ENCODE data around the gene MALSU1. TPM values are rescaled to one million over a fixed set of nuclear protein-coding genes. Genes with fewer than 3 reads are reported as not detected.

The MALSU1 gene
- total RNA-seq (43.7 and 61.8 TPM in 2 replicates), polyA plus RNA-seq (77.2 and 92.6 TPM in 2 replicates)

DNA sequence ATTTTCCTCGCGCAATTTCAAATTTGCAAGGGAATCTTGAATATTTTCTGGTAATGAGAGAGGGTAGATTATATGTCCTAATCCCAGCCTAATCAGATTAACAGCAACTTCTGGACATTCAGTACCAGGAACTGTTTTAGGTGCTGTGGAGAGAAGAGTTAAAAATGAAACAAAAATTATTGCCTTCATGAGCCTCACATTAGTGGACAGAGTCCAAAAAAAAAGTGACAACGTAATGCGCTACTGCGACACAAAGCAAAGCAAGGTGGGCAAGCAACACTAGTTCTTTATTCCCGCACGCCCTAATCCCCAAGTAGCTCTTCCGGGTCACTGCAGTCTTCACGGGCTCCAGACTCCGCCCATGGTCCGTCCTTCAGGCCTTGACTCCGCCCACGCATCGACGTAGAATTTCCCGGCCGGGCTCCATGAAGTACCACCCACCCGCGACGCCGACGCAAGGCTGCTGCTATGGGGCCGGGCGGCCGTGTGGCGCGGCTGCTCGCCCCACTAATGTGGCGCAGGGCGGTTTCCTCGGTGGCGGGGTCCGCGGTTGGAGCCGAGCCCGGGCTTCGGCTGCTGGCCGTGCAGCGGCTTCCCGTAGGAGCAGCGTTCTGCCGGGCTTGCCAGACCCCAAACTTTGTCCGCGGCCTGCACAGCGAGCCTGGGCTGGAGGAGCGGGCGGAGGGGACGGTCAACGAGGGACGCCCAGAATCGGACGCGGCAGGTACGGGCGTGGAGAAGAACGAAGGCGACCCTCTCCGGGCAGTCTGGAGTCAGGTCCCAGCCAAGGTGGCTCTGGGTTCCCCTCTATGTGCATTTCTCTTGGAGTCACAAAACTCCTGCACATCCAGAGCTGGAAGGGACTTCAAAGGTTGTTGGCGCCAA lies at the start of gene MALSU1:
MALSU1 (plus strand) TSS at position 455 of the 885 bp plus-strand sequence; CDS start at position 469, 14 bp downstream.
- peak within 1 kb of the TSS; percentile 87 for H3K27ac ChIP-seq
- H3K4me1 ChIP-seq (ENCODE audit: insufficient read depth), result peaks cover 17% of the 10 kb centered on the region
- no peaks in the 10 kb centered on the region for H3K9me2 ChIP-seq (replicated peaks; ENCODE audit: insufficient read depth)
- peak within 1 kb of the TSS; percentile 83 for H3K4me3 ChIP-seq
- H4K20me1 ChIP-seq (ENCODE audit: insufficient read depth, poor library complexity, severe bottlenecking), result no peaks in the 10 kb centered on the region
- H3K4me2 ChIP-seq, result peak within 1 kb of the TSS; percentile 85
- TF ChIP-seq EZH2phosphoT487 (IDR thresholded peaks at IDR 0.05; ENCODE audit: low read depth, severe bottlenecking, unreplicated experiment) (no peak), EZH2 (IDR thresholded peaks at IDR 0.05; ENCODE audit: borderline replicate concordance) (no peak)
- TF ChIP-seq, protein P1, sequence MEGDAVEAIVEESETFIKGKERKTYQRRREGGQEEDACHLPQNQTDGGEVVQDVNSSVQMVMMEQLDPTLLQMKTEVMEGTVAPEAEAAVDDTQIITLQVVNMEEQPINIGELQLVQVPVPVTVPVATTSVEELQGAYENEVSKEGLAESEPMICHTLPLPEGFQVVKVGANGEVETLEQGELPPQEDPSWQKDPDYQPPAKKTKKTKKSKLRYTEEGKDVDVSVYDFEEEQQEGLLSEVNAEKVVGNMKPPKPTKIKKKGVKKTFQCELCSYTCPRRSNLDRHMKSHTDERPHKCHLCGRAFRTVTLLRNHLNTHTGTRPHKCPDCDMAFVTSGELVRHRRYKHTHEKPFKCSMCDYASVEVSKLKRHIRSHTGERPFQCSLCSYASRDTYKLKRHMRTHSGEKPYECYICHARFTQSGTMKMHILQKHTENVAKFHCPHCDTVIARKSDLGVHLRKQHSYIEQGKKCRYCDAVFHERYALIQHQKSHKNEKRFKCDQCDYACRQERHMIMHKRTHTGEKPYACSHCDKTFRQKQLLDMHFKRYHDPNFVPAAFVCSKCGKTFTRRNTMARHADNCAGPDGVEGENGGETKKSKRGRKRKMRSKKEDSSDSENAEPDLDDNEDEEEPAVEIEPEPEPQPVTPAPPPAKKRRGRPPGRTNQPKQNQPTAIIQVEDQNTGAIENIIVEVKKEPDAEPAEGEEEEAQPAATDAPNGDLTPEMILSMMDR (IDR thresholded peaks at IDR 0.05; ENCODE audit: poor library complexity), result no peak
- no peaks in the 10 kb centered on the region for H3K27me3 ChIP-seq
- 4% methylated on average over 59 of the region's 59 CpGs for WGBS (ENCODE audit: low lambda C conversion rate, missing lambda C conversion rate)
- peaks cover 47% of the 10 kb centered on the region for H3K79me2 ChIP-seq
- H2AFZ ChIP-seq, result peak within 1 kb of the TSS; percentile 90
- no peaks in the 10 kb centered on the region for H3K36me3 ChIP-seq (replicated peaks; ENCODE audit: insufficient read depth, low read depth)
- H3K9me3 ChIP-seq (ENCODE audit: low read depth), result no peaks in the 10 kb centered on the region
- DNase-seq (ENCODE audit: low spot score), result peak; percentile 100

DNA sequence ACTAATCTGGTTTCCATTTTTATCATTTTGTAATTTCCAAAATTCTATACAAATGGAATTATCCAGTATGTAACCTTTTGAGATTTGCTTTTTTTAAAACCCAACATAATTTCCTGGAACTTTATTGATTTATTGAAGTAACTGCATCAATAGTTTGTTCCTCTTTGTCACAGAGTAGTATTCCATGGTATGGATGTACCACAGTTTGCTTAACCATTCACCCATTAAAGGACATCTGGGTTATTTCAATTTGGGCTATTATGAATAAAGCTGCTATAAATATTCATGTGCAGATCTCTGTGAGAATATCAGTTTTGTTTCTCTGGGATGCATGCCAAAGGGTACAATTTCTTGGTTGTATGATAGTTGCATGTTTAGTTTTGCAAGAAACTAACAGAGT lies 49.7 kb upstream of the MALSU1 start:
- no peak overlapping the region for H3K27ac ChIP-seq
- peaks cover 28% of the 10 kb centered on the region for H3K27me3 ChIP-seq
- no peak for DNase-seq (ENCODE audit: low spot score)
- no peaks in the 10 kb centered on the region for H3K36me3 ChIP-seq (replicated peaks; ENCODE audit: insufficient read depth, low read depth)
- no peaks in the 10 kb centered on the region for H4K20me1 ChIP-seq (ENCODE audit: insufficient read depth, poor library complexity, severe bottlenecking)
- no peaks in the 10 kb centered on the region for H3K9me2 ChIP-seq (replicated peaks; ENCODE audit: insufficient read depth)
- TF ChIP-seq EZH2 (IDR thresholded peaks at IDR 0.05; ENCODE audit: borderline replicate concordance) (no peak), EZH2phosphoT487 (IDR thresholded peaks at IDR 0.05; ENCODE audit: low read depth, severe bottlenecking, unreplicated experiment) (no peak)
- TF ChIP-seq, protein P1 (IDR thresholded peaks at IDR 0.05; ENCODE audit: poor library complexity), result no peak
- no peaks in the 10 kb centered on the region for H3K79me2 ChIP-seq
- no peaks in the 10 kb centered on the region for H3K9me3 ChIP-seq (ENCODE audit: low read depth)
- H2AFZ ChIP-seq, result no peak overlapping the region
- H3K4me3 ChIP-seq, result no peak overlapping the region
- peaks cover 4% of the 10 kb centered on the region for H3K4me1 ChIP-seq (ENCODE audit: insufficient read depth)
- H3K4me2 ChIP-seq, result no peak overlapping the region

DNA sequence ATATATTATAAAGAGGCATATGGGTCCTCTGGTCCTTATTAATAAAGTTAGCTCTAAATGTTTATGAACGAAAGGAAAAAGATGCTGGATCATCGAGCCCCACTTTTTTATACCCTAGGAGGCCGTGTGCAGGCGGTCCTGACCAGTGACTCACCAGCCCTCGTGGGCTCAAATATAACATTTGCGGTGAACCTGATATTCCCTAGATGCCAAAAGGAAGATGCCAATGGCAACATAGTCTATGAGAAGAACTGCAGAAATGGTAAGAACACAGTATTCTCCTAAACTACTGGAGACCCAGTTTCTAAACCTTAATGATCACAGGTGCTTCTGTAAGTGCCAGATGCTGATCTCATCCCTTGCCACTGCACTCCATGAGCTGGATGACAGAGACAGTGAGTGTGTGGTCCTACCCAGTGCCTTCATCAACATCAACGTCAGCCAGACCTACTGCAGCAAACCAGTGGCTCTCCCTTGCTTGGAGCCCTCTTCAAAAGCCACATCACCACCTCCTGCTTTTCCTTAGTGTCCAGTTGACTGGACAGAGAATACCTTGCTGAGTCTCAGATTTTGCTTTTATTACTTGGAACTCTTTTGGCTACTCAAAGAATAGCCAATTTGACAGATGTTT lies 45.0 kb upstream of the MALSU1 start:
- no peak overlapping the region for H3K4me2 ChIP-seq
- no peaks in the 10 kb centered on the region for H3K79me2 ChIP-seq
- 87% methylated on average over 7 of the region's 7 CpGs for WGBS (ENCODE audit: low lambda C conversion rate, missing lambda C conversion rate)
- H3K36me3 ChIP-seq (replicated peaks; ENCODE audit: insufficient read depth, low read depth), result no peaks in the 10 kb centered on the region
- no peaks in the 10 kb centered on the region for H3K4me1 ChIP-seq (ENCODE audit: insufficient read depth)
- H3K27ac ChIP-seq, result no peak overlapping the region
- no peak overlapping the region for H3K4me3 ChIP-seq
- H3K9me3 ChIP-seq (ENCODE audit: low read depth), result no peaks in the 10 kb centered on the region
- DNase-seq (ENCODE audit: low spot score), result no peak
- H3K27me3 ChIP-seq, result peaks cover 5% of the 10 kb centered on the region
- H3K9me2 ChIP-seq (replicated peaks; ENCODE audit: insufficient read depth), result no peaks in the 10 kb centered on the region
- TF ChIP-seq, protein P1 (IDR thresholded peaks at IDR 0.05; ENCODE audit: poor library complexity), result no peak
- TF ChIP-seq EZH2phosphoT487 (IDR thresholded peaks at IDR 0.05; ENCODE audit: low read depth, severe bottlenecking, unreplicated experiment) (no peak), EZH2 (IDR thresholded peaks at IDR 0.05; ENCODE audit: borderline replicate concordance) (no peak)
- no peaks in the 10 kb centered on the region for H4K20me1 ChIP-seq (ENCODE audit: insufficient read depth, poor library complexity, severe bottlenecking)
- no peak overlapping the region for H2AFZ ChIP-seq

Measured in hepatocyte (in vitro differentiated cells).